ENCODE results near the gene PRKCZ. TPM values are rescaled to one million over a fixed set of nuclear protein-coding genes. Genes with fewer than 3 reads are reported as not detected.

The PRKCZ gene
- total RNA-seq, 2 experiments from 2014 or later, result 8.0 to 10.0 TPM

DNA sequence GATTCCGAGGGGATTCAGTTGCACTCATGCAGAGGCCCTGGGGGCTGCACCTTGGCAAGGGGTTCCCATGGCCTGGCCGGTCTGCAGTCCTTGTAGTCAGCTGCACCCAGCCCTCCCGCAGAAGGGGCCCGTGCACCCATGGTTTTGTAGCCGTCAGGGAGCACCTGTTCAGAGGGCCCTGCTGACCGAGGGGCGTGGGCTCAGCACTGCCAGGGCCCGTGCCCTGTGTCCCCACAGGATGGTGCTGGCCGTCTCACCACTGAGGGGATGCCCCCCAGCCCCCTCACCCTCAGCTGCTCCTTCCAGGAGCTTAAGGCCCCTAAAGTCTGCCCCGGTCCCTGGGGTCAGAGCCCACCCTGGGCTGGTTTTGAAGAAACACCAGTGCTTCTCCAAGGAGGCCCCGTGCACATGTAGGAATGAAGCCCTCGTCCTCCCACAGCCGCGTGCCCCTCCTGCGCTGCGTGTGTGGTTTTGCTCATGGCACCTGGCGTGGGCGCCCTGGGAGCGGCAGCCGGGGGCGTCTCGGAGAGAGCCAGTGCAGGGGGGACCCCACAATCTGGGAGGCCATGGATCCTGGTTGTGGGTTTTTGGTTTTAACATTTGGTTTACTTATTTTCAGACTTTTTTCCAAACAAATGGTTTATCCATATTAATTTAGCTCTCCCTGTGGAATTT lies 40.1 kb downstream of the PRKCZ start:
- H3K9me2 ChIP-seq (ENCODE audit: insufficient read depth, low read length), result no peaks in the 10 kb centered on the region
- POLR2A ChIA-PET, result interaction anchor here (0.6 kb wide), 1 partner anchor 23 kb away, joined by 3 read pairs; no protein-coding TSS in a partner anchor
- DNase-seq (ENCODE audit: low spot score), result no peak

DNA sequence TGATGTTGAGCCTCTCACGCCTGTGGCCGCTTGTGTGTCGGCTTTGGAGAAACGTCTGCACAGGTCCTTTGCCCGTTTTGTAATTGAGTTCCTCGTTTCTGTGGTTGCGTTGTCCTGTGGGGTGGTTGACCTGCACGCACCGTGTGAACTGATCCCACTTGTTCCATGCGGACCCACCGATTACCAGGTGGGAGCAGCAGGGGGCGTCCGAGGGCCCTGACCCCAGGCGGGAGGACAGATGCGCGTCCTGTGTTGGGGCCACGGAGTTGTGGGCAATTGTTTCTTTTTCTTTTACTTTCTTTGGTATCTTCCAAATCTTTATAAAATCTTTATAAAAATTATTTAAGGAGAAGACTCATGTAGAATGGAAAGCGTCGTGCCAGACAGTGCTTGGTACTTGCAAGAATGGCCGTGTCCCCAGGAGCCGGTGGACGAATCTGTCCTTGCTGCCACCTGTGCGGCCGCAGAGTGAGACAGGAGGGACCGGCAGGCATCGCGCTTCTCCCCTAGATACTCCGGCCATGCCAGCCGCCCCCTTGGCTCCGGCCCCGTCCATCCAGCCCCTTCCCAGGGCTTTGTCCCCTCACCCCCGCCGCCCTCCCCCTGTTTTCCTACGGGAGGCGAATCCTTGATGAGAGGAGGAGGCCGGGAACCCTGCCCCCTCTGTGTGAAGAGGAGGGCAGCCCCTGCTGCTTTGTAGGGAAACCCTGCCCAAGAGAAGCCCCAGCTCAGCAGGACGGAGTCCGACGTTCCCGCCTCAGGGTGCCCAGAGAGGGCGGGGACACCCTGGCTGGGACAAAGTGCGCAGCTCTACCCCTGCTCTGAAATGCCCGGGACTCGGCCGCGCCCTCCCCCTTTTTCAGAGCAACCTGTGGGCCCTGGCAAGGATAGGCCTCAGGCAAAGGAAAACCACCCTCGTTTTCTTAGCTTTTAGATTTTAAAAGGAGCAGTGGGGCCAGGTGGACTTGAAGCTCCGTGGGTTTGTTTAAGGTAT lies 41.7 kb downstream of the PRKCZ start:
- intact Hi-C loops (cut with micrococcal nuclease; ENCODE audit: unreplicated experiment), result loop anchor here (1.0 kb wide), 1 partner anchor 48 kb away; no protein-coding TSS in a partner anchor

More for the DNA sequence above, 40.1 kb downstream of the PRKCZ start:
- Histone ChIP-seq H3K4me3 (ENCODE audit: low read depth, low read length, poor library complexity, severe bottlenecking) (no peak overlapping the region), H3K36me3 (ENCODE audit: insufficient read depth, low read length) (no peaks in the 10 kb centered on the region), H4K20me1 (ENCODE audit: insufficient read depth, low read length) (no peaks in the 10 kb centered on the region), H3K27ac (ENCODE audit: low read depth, low read length, poor library complexity, severe bottlenecking) (no peak overlapping the region), H3K79me2 (ENCODE audit: insufficient read depth, low read depth, low read length) (no peaks in the 10 kb centered on the region), H3K4me1 (ENCODE audit: insufficient read depth, low read length, poor library complexity, severe bottlenecking) (no peaks in the 10 kb centered on the region), H3K4me2 (ENCODE audit: low read length) (no peak overlapping the region), H3K9me3 (ENCODE audit: low read length) (no peaks in the 10 kb centered on the region), H2AFZ (ENCODE audit: low read length) (no peak overlapping the region)
- intact Hi-C loops (cut with micrococcal nuclease; ENCODE audit: unreplicated experiment), result no loop called here
- no TSS peak for BruUV-seq (replicated peaks)
- TF ChIP-seq, protein P1, sequence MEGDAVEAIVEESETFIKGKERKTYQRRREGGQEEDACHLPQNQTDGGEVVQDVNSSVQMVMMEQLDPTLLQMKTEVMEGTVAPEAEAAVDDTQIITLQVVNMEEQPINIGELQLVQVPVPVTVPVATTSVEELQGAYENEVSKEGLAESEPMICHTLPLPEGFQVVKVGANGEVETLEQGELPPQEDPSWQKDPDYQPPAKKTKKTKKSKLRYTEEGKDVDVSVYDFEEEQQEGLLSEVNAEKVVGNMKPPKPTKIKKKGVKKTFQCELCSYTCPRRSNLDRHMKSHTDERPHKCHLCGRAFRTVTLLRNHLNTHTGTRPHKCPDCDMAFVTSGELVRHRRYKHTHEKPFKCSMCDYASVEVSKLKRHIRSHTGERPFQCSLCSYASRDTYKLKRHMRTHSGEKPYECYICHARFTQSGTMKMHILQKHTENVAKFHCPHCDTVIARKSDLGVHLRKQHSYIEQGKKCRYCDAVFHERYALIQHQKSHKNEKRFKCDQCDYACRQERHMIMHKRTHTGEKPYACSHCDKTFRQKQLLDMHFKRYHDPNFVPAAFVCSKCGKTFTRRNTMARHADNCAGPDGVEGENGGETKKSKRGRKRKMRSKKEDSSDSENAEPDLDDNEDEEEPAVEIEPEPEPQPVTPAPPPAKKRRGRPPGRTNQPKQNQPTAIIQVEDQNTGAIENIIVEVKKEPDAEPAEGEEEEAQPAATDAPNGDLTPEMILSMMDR (conservative IDR thresholded peaks at IDR 0.05; ENCODE audit: low read length), result no peak
- no peak for TF ChIP-seq EZH2phosphoT487 (IDR thresholded peaks at IDR 0.05; ENCODE audit: borderline replicate concordance, low read depth, low read length)
- CTCF ChIA-PET (ENCODE audit: unreplicated experiment), result interaction anchor here (0.6 kb wide), 1 partner anchor 38 kb away, joined by 3 read pairs; no protein-coding TSS in a partner anchor

More for the DNA sequence above, 41.7 kb downstream of the PRKCZ start:
- no peak overlapping the region for H3K4me3 ChIP-seq (ENCODE audit: low read depth, low read length, poor library complexity, severe bottlenecking)
- H3K79me2 ChIP-seq (ENCODE audit: insufficient read depth, low read depth, low read length), result no peaks in the 10 kb centered on the region
- no peaks in the 10 kb centered on the region for H3K9me2 ChIP-seq (ENCODE audit: insufficient read depth, low read length)
- H4K20me1 ChIP-seq (ENCODE audit: insufficient read depth, low read length), result no peaks in the 10 kb centered on the region
- no peaks in the 10 kb centered on the region for H3K9me3 ChIP-seq (ENCODE audit: low read length)
- no peak overlapping the region for H2AFZ ChIP-seq (ENCODE audit: low read length)
- no peak overlapping the region for H3K4me2 ChIP-seq (ENCODE audit: low read length)
- BruUV-seq (replicated peaks), result no TSS peak
- DNase-seq (ENCODE audit: low spot score), result peak; percentile 26
- no peak overlapping the region for H3K27ac ChIP-seq (ENCODE audit: low read depth, low read length, poor library complexity, severe bottlenecking)
- no peaks in the 10 kb centered on the region for H3K4me1 ChIP-seq (ENCODE audit: insufficient read depth, low read length, poor library complexity, severe bottlenecking)
- H3K36me3 ChIP-seq (ENCODE audit: insufficient read depth, low read length), result no peaks in the 10 kb centered on the region
- no peak for TF ChIP-seq EZH2phosphoT487 (IDR thresholded peaks at IDR 0.05; ENCODE audit: borderline replicate concordance, low read depth, low read length)
- TF ChIP-seq, protein P1 (conservative IDR thresholded peaks at IDR 0.05; ENCODE audit: low read length), result peak; percentile 76
- ChIA-PET POLR2A (no interaction called here), CTCF (ENCODE audit: unreplicated experiment) (interaction anchor here (0.9 kb wide), 1 partner anchor 48 kb away, joined by 3 read pairs; no protein-coding TSS in a partner anchor)
